ENCODE data around the gene TNFRSF14. TPM values are rescaled to one million over a fixed set of nuclear protein-coding genes. Genes with fewer than 3 reads are reported as not detected.

The TNFRSF14 gene
- total RNA-seq, 1 experiment from 2014 or later: 0.57 TPM

- H2BK120ac ChIP-seq (ENCODE audit: low read depth, low read length, poor library complexity, severe bottlenecking): no peak overlapping the region
- no peak for DNase-seq
- H3K4me1 Mint-ChIP-seq: no peaks in the 10 kb centered on the region
Measured at GRCh38 chr1:2605509-2606395, 49.6 kb downstream of the TNFRSF14 start.

More at GRCh38 chr1:2605509-2606395, 49.6 kb downstream of the TNFRSF14 start:
- Histone ChIP-seq H3K23ac (ENCODE audit: insufficient read length, low read depth, low read length) (no peak overlapping the region), H4K20me1 (ENCODE audit: control insufficient read depth, insufficient read depth, insufficient read length) (no peaks in the 10 kb centered on the region), H4K5ac (ENCODE audit: insufficient read length, low read depth, low read length) (no peak overlapping the region), H3K56ac (ENCODE audit: insufficient read length, low read depth, low read length) (no peak overlapping the region), H3K9ac (ENCODE audit: extremely low read depth, insufficient read length, low read length) (no peak overlapping the region), H3K4ac (ENCODE audit: low read depth, low read length) (no peak overlapping the region), H3K27me3 (ENCODE audit: insufficient read depth, low read length) (no peaks in the 10 kb centered on the region), H2AFZ (ENCODE audit: low read length) (no peak overlapping the region), H3K9me3 (ENCODE audit: control insufficient read depth, low read depth, low read length) (no peaks in the 10 kb centered on the region), H3K79me1 (ENCODE audit: insufficient read depth, low read depth, low read length, poor library complexity, severe bottlenecking) (no peaks in the 10 kb centered on the region), H2BK20ac (ENCODE audit: low read depth, low read length, poor library complexity, severe bottlenecking) (no peak overlapping the region), H3T11ph (ENCODE audit: low read length) (no peak overlapping the region), H3K4me1 (ENCODE audit: insufficient read depth, low read length) (no peaks in the 10 kb centered on the region), H3K18ac (ENCODE audit: insufficient read length, low read depth, low read length) (no peak overlapping the region), H2BK5ac (ENCODE audit: insufficient read length, low read length) (no peak overlapping the region), H4K8ac (replicated peaks; ENCODE audit: insufficient read length, low read depth, low read length) (no peak overlapping the region), H4K91ac (ENCODE audit: insufficient read length, low read depth, low read length) (no peak overlapping the region), H3K79me2 (ENCODE audit: insufficient read depth, low read length) (no peaks in the 10 kb centered on the region), H3K14ac (ENCODE audit: insufficient read depth, low read length) (no peak overlapping the region), H3K27ac (ENCODE audit: insufficient read length, low read depth, low read length) (no peak overlapping the region), H2BK12ac (ENCODE audit: insufficient read length, low read depth, low read length) (no peak overlapping the region), H3K23me2 (ENCODE audit: insufficient read length, low read depth, low read length, poor library complexity, severe bottlenecking) (no peaks in the 10 kb centered on the region), H2AK5ac (ENCODE audit: insufficient read length, low read length) (no peak overlapping the region), H3K4me2 (ENCODE audit: insufficient read depth, insufficient read length, low read length) (no peak overlapping the region), H2BK15ac (ENCODE audit: low read depth, low read length) (no peak overlapping the region)
- Mint-ChIP-seq H3K36me3 (ENCODE audit: insufficient read depth in 1 of 3, low read depth in 3 of 3) (no peaks in the 10 kb centered on the region), H3K27ac (no peak overlapping the region), H3K9me3 (peaks cover 0 to 4% of the 10 kb centered on the region in 2 experiments; a peak in 1 of 5 replicates), H3K27me3 (ENCODE audit: low read depth) (peaks cover 22% of the 10 kb centered on the region), H3K4me3 (no peak overlapping the region)
- TF ChIP-seq CTCF (conservative IDR thresholded peaks at IDR 0.05): no peak
- no CpG with 5 or more reads among the region's 48 CpGs for WGBS (ENCODE audit: extremely low coverage, insufficient read length, low lambda C conversion rate)
